Measurements from ENCODE around the gene PIGU. TPM values are rescaled to one million over a fixed set of nuclear protein-coding genes. Genes with fewer than 3 reads are reported as not detected.

Gene PIGU
- total and polyA plus RNA-seq, 2 of the 13 experiments (the other 11 are each of a cell fraction or from before 2014, with no cell fraction given) = 45.5 to 231 TPM

- no peak for TF ChIP-seq UBTF (CRISPR knock-in tag; IDR thresholded peaks at IDR 0.05)
- TF ChIP-seq ZNF430 (CRISPR knock-in tag; IDR thresholded peaks at IDR 0.05) = no peak
- TF ChIP-seq ZNF451 (CRISPR knock-in tag; IDR thresholded peaks at IDR 0.05) = no peak
- TF ChIP-seq KMT2B (CRISPR knock-in tag; IDR thresholded peaks at IDR 0.05) = no peak
- no peak for TF ChIP-seq ZMYM2 (CRISPR knock-in tag; IDR thresholded peaks at IDR 0.05)
- peak; percentile 84 for TF ChIP-seq ZNF24 (IDR thresholded peaks at IDR 0.05)
- no peak for TF ChIP-seq ISX (CRISPR knock-in tag; conservative IDR thresholded peaks at IDR 0.05)
- peak; percentile 82 for TF ChIP-seq TBL1XR1 (IDR thresholded peaks at IDR 0.05; ENCODE audit: borderline replicate concordance, low read length, partially characterized antibody)
- TF ChIP-seq ZNF143 (CRISPR knock-in tag; IDR thresholded peaks at IDR 0.05) = no peak
- no peak for TF ChIP-seq MEIS2 (CRISPR knock-in tag; IDR thresholded peaks at IDR 0.05)
- TF ChIP-seq ZFX (CRISPR knock-in tag; IDR thresholded peaks at IDR 0.05; ENCODE audit: low read depth) = no peak
- no peak for TF ChIP-seq ZNF713 (CRISPR knock-in tag; IDR thresholded peaks at IDR 0.05)
- no peak for TF ChIP-seq RORA (CRISPR knock-in tag; IDR thresholded peaks at IDR 0.05)
- no peak for TF ChIP-seq ZNF18 (CRISPR knock-in tag; IDR thresholded peaks at IDR 0.05; ENCODE audit: insufficient replicate concordance)
- TF ChIP-seq PLSCR1 (CRISPR knock-in tag; IDR thresholded peaks at IDR 0.05; ENCODE audit: borderline replicate concordance) = no peak
- no peak for TF ChIP-seq ZNF260 (CRISPR knock-in tag; IDR thresholded peaks at IDR 0.05; ENCODE audit: borderline replicate concordance, low read depth)
- TF ChIP-seq ZNF570 (CRISPR knock-in tag; IDR thresholded peaks at IDR 0.05; ENCODE audit: borderline replicate concordance) = no peak
- no peak for TF ChIP-seq GRHL1 (CRISPR knock-in tag; conservative IDR thresholded peaks at IDR 0.05)
- no peak for TF ChIP-seq SUZ12 (IDR thresholded peaks at IDR 0.05; ENCODE audit: low read depth, low read length)
- TF ChIP-seq TGIF2 (CRISPR knock-in tag; IDR thresholded peaks at IDR 0.05) = peak; percentile 67; the same call in 1 of the 2 replicates
- TF ChIP-seq ZNF878 (CRISPR knock-in tag; IDR thresholded peaks at IDR 0.05) = no peak
- no peak for TF ChIP-seq SRY (CRISPR knock-in tag; IDR thresholded peaks at IDR 0.05)
- TF ChIP-seq TIGD3 (CRISPR knock-in tag; IDR thresholded peaks at IDR 0.05; ENCODE audit: borderline replicate concordance) = no peak
These were observed 35.8 kb upstream of the PIGU start (continued) for GRCh38 chr20:34712525-34713192.
